K562 (cell line): ENCODE data around the gene SPATA20. TPM values are rescaled to one million over a fixed set of nuclear protein-coding genes. Genes with fewer than 3 reads are reported as not detected.

Source experiments
- BCLAF1 ChIP-seq, 2 experiments: fragments of 450-650 bp in 1 of 2; IDR thresholded peaks; 2 replicates each; pipeline ENCODE4 v1.6.1; 2011 to 2017; ENCODE audit warnings: low read depth in 2 of 2, antibody characterized with exemption in 1 of 2, borderline replicate concordance in 1 of 2, low read length in 1 of 2, mild to moderate bottlenecking in 1 of 2, mixed read lengths in 1 of 2; ENCODE audit not compliant: control insufficient read depth in 1 of 2
- CXXC5 ChIP-seq: fragments of 250-450 bp; sonication (Bioruptor Pico); IDR thresholded peaks from 2 replicates; pipeline ENCODE4 v1.8.0; 2022; ENCODE audit warnings: inconsistent platforms, mild to moderate bottlenecking, moderate library complexity
- HCFC1 ChIP-seq: IDR thresholded peaks from 2 replicates; pipeline ENCODE4 v1.6.1; 2012; ENCODE audit warnings: low read depth, low read length, improper control_type of control experiment
- HNRNPLL ChIP-seq: fragments of 200-400 bp; formaldehyde crosslinking; IDR thresholded peaks from 2 replicates; pipeline ENCODE4 v1.6.1; 2017; ENCODE audit warnings: low read length, low read depth, mild to moderate bottlenecking; ENCODE audit not compliant: poor library complexity, severe bottlenecking
- TEAD4 ChIP-seq, 2 experiments: sonication (generic) in 1 of 2; formaldehyde crosslinking in 1 of 2; IDR thresholded peaks; 2 replicates each; pipeline versions ENCODE4 v1.6.1 to v1.8.0; 2012 to 2022; ENCODE audit warnings: borderline replicate concordance in 1 of 2, inconsistent platforms in 1 of 2, low read length in 1 of 2, mild to moderate bottlenecking in 1 of 2, missing genetic modification reagents in 1 of 2
- polyA plus RNA-seq, 8 experiments: library from polyadenylated mRNA; depleted of rRNA in 4 of 8; stranded (reverse) in 5 of 8; unstranded in 3 of 8; fragments of >200 nt; fragmentation: Nextera tagmentation in 2 of 8; fragmentation: Illumina TruSeq in 1 of 8; extraction: Ambion mirVana in 2 of 8; extraction: Trizol in 1 of 8; gene quantifications; 2 replicates each; pipeline versions ENCODE4 v1.2.1 to v1.2.3, GENCODE V29; 2011 to 2014; ENCODE audit warnings: inconsistent platforms in 1 of 8, missing spikeins in 1 of 8
- total RNA-seq, 7 experiments: library from RNA; depleted of rRNA in 6 of 7; stranded (reverse); fragments of >200 nt in 6 of 7; fragmentation: Illumina TruSeq in 2 of 7; extraction: Trizol in 2 of 7; gene quantifications; 2 replicates each; pipeline versions ENCODE4 v1.2.1 to v1.2.3, GENCODE V29; 2011 to 2021; ENCODE audit warnings: low replicate concordance in 1 of 7
- TF ChIP-seq, protein P1 (sequence below): sonication (generic); formaldehyde crosslinking; IDR thresholded peaks from 2 replicates; pipeline ENCODE4 v1.8.0; 2023; ENCODE audit warnings: mild to moderate bottlenecking, missing genetic modification reagents
- TF ChIP-seq, protein P2 (sequence below): fragments of 250-450 bp; sonication (Bioruptor Pico); IDR thresholded peaks from 2 replicates; pipeline ENCODE4 v1.4.0; 2020
- TF ChIP-seq, protein P3 (sequence below): fragments of 450-650 bp; formaldehyde crosslinking; IDR thresholded peaks from 2 replicates; pipeline ENCODE4 v1.4.0; 2022; ENCODE audit warnings: missing genetic modification characterization

Gene SPATA20
- total and polyA plus RNA-seq, 9 of the 15 experiments (the other 6 are each of a cell fraction or from before 2014, with no cell fraction given), result 0.08 to 4.0 (median 1.5) TPM

DNA sequence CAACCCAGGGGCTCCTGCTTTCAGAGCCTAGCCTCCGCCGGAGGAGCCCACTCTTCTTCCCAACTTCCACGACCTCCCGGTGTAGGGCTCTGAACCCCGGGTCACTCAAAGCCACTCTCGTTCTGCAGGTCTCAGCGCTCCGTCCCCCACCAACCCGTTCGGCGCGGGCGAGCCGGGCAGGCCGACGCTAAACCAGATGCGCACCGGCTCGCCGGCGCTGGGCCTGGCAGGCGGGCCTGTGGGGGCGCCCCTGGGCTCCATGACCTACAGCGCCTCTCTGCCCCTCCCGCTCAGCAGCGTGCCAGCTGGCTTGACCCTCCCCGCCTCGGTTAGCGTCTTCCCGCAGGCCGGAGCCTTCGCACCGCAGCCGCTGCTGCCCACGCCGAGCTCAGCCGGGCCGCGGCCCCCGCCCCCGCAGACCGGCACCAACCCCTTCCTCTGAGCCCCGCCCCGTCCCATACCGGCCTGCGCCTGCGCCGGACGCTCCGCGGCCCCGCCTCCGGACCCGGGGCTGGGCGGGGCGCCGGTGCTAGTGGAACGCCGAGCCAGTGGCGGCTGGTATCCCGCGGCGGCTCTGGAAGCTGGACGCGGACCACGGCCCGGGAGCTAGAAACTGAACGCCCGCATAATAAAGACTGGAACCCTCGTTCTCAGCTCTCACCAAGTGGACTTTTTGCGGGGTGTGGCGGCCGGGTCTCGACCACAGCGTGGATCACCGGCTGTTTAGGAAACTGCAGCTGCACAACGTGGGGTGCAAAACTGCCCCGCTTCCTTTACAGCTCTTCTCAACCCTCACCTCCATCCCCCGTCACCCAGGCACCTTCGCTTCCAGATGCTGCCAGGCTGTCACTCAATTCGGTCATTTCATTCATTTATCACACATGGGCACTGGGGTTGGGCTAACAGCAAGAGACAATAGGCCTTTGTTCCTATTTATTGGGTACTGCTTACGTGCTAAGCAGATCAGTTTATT is 5.0 kb upstream of the SPATA20 start (continued):
- TF ChIP-seq HNRNPLL, result no peak
- TF ChIP-seq, protein P1, sequence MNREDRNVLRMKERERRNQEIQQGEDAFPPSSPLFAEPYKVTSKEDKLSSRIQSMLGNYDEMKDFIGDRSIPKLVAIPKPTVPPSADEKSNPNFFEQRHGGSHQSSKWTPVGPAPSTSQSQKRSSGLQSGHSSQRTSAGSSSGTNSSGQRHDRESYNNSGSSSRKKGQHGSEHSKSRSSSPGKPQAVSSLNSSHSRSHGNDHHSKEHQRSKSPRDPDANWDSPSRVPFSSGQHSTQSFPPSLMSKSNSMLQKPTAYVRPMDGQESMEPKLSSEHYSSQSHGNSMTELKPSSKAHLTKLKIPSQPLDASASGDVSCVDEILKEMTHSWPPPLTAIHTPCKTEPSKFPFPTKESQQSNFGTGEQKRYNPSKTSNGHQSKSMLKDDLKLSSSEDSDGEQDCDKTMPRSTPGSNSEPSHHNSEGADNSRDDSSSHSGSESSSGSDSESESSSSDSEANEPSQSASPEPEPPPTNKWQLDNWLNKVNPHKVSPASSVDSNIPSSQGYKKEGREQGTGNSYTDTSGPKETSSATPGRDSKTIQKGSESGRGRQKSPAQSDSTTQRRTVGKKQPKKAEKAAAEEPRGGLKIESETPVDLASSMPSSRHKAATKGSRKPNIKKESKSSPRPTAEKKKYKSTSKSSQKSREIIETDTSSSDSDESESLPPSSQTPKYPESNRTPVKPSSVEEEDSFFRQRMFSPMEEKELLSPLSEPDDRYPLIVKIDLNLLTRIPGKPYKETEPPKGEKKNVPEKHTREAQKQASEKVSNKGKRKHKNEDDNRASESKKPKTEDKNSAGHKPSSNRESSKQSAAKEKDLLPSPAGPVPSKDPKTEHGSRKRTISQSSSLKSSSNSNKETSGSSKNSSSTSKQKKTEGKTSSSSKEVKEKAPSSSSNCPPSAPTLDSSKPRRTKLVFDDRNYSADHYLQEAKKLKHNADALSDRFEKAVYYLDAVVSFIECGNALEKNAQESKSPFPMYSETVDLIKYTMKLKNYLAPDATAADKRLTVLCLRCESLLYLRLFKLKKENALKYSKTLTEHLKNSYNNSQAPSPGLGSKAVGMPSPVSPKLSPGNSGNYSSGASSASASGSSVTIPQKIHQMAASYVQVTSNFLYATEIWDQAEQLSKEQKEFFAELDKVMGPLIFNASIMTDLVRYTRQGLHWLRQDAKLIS (CRISPR knock-in tag), result no peak
- no peak for TF ChIP-seq BCLAF1 (IDR thresholded peaks at IDR 0.05; ENCODE audit: borderline replicate concordance in 1 of 2, control insufficient read depth in 1 of 2, low read depth in 2 of 2, low read length in 1 of 2)
- no peak for TF ChIP-seq TEAD4 (IDR thresholded peaks at IDR 0.05; ENCODE audit: low read length)
- peak; percentile 62; the same call in 1 of the 2 replicates for TF ChIP-seq TEAD4 (CRISPR knock-in tag; IDR thresholded peaks at IDR 0.05; ENCODE audit: borderline replicate concordance)
- peak; percentile 82 for TF ChIP-seq CXXC5 (CRISPR knock-in tag)
- TF ChIP-seq, protein P2, sequence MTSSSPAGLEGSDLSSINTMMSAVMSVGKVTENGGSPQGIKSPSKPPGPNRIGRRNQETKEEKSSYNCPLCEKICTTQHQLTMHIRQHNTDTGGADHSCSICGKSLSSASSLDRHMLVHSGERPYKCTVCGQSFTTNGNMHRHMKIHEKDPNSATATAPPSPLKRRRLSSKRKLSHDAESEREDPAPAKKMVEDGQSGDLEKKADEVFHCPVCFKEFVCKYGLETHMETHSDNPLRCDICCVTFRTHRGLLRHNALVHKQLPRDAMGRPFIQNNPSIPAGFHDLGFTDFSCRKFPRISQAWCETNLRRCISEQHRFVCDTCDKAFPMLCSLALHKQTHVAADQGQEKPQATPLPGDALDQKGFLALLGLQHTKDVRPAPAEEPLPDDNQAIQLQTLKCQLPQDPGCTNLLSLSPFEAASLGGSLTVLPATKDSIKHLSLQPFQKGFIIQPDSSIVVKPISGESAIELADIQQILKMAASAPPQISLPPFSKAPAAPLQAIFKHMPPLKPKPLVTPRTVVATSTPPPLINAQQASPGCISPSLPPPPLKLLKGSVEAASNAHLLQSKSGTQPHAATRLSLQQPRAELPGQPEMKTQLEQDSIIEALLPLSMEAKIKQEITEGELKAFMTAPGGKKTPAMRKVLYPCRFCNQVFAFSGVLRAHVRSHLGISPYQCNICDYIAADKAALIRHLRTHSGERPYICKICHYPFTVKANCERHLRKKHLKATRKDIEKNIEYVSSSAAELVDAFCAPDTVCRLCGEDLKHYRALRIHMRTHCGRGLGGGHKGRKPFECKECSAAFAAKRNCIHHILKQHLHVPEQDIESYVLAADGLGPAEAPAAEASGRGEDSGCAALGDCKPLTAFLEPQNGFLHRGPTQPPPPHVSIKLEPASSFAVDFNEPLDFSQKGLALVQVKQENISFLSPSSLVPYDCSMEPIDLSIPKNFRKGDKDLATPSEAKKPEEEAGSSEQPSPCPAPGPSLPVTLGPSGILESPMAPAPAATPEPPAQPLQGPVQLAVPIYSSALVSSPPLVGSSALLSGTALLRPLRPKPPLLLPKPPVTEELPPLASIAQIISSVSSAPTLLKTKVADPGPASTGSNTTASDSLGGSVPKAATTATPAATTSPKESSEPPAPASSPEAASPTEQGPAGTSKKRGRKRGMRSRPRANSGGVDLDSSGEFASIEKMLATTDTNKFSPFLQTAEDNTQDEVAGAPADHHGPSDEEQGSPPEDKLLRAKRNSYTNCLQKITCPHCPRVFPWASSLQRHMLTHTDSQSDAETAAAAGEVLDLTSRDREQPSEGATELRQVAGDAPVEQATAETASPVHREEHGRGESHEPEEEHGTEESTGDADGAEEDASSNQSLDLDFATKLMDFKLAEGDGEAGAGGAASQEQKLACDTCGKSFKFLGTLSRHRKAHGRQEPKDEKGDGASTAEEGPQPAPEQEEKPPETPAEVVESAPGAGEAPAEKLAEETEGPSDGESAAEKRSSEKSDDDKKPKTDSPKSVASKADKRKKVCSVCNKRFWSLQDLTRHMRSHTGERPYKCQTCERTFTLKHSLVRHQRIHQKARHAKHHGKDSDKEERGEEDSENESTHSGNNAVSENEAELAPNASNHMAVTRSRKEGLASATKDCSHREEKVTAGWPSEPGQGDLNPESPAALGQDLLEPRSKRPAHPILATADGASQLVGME, result no peak
- TF ChIP-seq, protein P3, sequence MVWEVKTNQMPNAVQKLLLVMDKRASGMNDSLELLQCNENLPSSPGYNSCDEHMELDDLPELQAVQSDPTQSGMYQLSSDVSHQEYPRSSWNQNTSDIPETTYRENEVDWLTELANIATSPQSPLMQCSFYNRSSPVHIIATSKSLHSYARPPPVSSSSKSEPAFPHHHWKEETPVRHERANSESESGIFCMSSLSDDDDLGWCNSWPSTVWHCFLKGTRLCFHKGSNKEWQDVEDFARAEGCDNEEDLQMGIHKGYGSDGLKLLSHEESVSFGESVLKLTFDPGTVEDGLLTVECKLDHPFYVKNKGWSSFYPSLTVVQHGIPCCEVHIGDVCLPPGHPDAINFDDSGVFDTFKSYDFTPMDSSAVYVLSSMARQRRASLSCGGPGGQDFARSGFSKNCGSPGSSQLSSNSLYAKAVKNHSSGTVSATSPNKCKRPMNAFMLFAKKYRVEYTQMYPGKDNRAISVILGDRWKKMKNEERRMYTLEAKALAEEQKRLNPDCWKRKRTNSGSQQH (CRISPR knock-in tag), result no peak
- peak; percentile 28; the same call in 1 of the 2 replicates for TF ChIP-seq HCFC1
